Calu3 (cell line): Measurements from ENCODE around the gene HDAC4. TPM values are rescaled to one million over a fixed set of nuclear protein-coding genes. Genes with fewer than 3 reads are reported as not detected.
A peak's percentile ranks its signal among the peaks of the same experiment; 100 is the strongest.

Experiments
- BruUV-seq: library from RNA; stranded (reverse); fragments of 400-500 nt; replicated peaks from 2 replicates; lab custom pipeline; 2021; lab: Mats Ljungman, UMichigan
- CTCF ChIA-PET: fragments of 300-600 bp; sonication (Branson Sonifier 250); formaldehyde crosslinking; loops from one replicate; lab custom pipeline; 2022; ENCODE audit warnings: antibody characterized with exemption; lab: Charles Lee
- DNase-seq: peaks from one replicate; pipeline ENCODE4 v3.0.0; 2022
- H3K27ac Mint-ChIP-seq: one replicate; pipeline ENCODE4 v1.8.0; 2022; ENCODE audit warnings: mixed read lengths; ENCODE audit not compliant: unreplicated experiment
- H3K27me3 Mint-ChIP-seq: one replicate; pipeline ENCODE4 v1.8.0; 2022; ENCODE audit warnings: mixed read lengths; ENCODE audit not compliant: unreplicated experiment
- H3K36me3 Mint-ChIP-seq: one replicate; pipeline ENCODE4 v1.8.0; 2022; ENCODE audit warnings: mild to moderate bottlenecking, moderate library complexity, mixed read lengths; ENCODE audit not compliant: insufficient read depth, unreplicated experiment
- H3K4me1 Mint-ChIP-seq: one replicate; pipeline ENCODE4 v1.8.0; 2022; ENCODE audit warnings: mild to moderate bottlenecking, low read depth, mixed read lengths; ENCODE audit not compliant: unreplicated experiment
- H3K4me3 Mint-ChIP-seq: one replicate; pipeline ENCODE4 v1.8.0; 2022; ENCODE audit warnings: mild to moderate bottlenecking, low read depth, moderate library complexity, mixed read lengths; ENCODE audit not compliant: unreplicated experiment
- H3K9me3 Mint-ChIP-seq: one replicate; pipeline ENCODE4 v1.8.0; 2022; ENCODE audit warnings: low read depth, mixed read lengths; ENCODE audit not compliant: unreplicated experiment
- intact Hi-C: fragments of 100-400 bp; cut with micrococcal nuclease; formaldehyde crosslinking; loops from one replicate; pipeline ENCODE4 v1.10.0; 2022; ENCODE audit not compliant: unreplicated experiment
- microRNA-seq: library from miRNA; unstranded; fragments of <30 nt; microRNA quantifications from one replicate; pipeline ENCODE4 v1.2.0, GENCODE V29; 2022
- total RNA-seq: library from RNA; stranded (reverse); gene quantifications from 2 replicates; pipeline ENCODE4 v1.2.3, GENCODE V29; 2022
- TF ChIP-seq, protein P1 (sequence below): fragments of 200-600 bp; IDR thresholded peaks from one replicate; pipeline ENCODE4 v1.8.0; 2022; ENCODE audit warnings: antibody characterized with exemption; ENCODE audit not compliant: unreplicated experiment

The HDAC4 gene
- total RNA-seq, 1 experiment from 2014 or later = 39.6 TPM

DNA sequence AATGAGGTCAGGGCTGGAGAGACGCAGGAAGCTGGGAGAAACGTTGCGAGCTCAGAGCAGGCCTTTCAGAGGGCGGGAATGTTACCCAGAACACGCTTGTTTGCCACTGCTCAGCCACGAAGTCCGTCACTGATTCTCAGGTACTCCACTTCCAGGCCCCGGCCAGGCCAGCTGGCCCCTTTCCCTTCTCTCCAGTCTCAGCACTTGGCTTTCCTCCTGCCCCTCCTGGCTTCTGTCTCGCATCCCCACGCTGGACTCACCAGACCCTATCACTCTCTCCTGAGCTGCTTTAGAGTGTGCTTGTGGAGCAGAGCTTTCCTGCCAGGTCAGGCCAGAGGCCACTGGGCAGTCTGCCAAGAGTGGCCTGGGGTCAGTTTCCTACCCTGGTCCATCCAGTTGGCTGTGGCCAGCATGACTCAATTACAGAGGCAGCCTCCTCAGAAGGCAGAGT, 401.5 kb downstream of the HDAC4 start:
- peaks cover 52% of the 10 kb centered on the region for H3K27me3 Mint-ChIP-seq
- H3K9me3 Mint-ChIP-seq = peaks cover 10% of the 10 kb centered on the region
- H3K27ac Mint-ChIP-seq = no peak overlapping the region
- TF ChIP-seq, protein P1, sequence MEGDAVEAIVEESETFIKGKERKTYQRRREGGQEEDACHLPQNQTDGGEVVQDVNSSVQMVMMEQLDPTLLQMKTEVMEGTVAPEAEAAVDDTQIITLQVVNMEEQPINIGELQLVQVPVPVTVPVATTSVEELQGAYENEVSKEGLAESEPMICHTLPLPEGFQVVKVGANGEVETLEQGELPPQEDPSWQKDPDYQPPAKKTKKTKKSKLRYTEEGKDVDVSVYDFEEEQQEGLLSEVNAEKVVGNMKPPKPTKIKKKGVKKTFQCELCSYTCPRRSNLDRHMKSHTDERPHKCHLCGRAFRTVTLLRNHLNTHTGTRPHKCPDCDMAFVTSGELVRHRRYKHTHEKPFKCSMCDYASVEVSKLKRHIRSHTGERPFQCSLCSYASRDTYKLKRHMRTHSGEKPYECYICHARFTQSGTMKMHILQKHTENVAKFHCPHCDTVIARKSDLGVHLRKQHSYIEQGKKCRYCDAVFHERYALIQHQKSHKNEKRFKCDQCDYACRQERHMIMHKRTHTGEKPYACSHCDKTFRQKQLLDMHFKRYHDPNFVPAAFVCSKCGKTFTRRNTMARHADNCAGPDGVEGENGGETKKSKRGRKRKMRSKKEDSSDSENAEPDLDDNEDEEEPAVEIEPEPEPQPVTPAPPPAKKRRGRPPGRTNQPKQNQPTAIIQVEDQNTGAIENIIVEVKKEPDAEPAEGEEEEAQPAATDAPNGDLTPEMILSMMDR = no peak
- BruUV-seq = no TSS peak
- H3K4me1 Mint-ChIP-seq = no peaks in the 10 kb centered on the region
- no peaks in the 10 kb centered on the region for H3K36me3 Mint-ChIP-seq
- intact Hi-C loops = no loop called here
- peak; percentile 14 for DNase-seq
- CTCF ChIA-PET = interaction anchor here (0.8 kb wide), 1 partner anchor 928 kb away, joined by 5 read pairs; no protein-coding TSS in a partner anchor
- H3K4me3 Mint-ChIP-seq = no peak overlapping the region

DNA sequence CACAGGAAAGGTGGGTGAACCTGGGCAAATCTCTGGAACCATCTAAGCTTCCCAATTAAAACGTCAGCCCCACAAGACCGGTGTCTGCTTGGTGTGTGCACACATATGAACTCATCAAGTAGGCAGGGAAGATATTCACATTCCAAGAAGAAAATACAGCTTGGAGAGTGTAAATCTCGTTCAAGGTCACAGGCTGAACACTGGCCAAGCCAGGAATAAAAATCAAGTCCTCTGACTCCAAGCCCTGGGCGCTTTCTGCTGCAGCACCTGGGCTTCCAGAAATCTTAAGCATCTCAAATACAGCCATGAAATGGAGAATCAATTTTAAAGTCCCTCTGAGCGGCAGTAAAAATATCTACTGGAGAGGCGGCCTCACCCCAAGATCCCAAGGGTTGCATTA, 402.0 kb downstream of the HDAC4 start:
- CTCF ChIA-PET = interaction anchor here (0.7 to 0.8 kb wide), 2 partner anchors 562 to 929 kb away, joined by 5 to 6 read pairs; no protein-coding TSS in a partner anchor
- Mint-ChIP-seq H3K4me1 (no peaks in the 10 kb centered on the region), H3K27ac (no peak overlapping the region), H3K4me3 (no peak overlapping the region), H3K27me3 (peaks cover 47% of the 10 kb centered on the region), H3K9me3 (peaks cover 13% of the 10 kb centered on the region), H3K36me3 (no peaks in the 10 kb centered on the region)
- no peak for DNase-seq
- no TSS peak for BruUV-seq
- intact Hi-C loops = no loop called here
- TF ChIP-seq, protein P1 = no peak

Small RNAs within 50 kb of the gene (microRNA-seq; reads per million reads assigned to microRNA genes)
- gene MIR2467 = not detected
- gene MIR4269 = not detected
- gene MIR4440 = not detected
- not detected for gene MIR4441
